WTC11 (cell line): Measurements from ENCODE around the gene HDHD5. TPM values are rescaled to one million over a fixed set of nuclear protein-coding genes. Genes with fewer than 3 reads are reported as not detected.

Source experiments
- ATAC-seq: fragments of 200-7000 bp; cut with Tn5 transposase; 2 replicates; pipeline ENCODE4 v1.10.0; 2021; ENCODE audit warnings: mild to moderate bottlenecking, moderate library complexity
- CTCF ChIA-PET: fragments of 300-600 bp; sonication (Branson Sonifier 250); formaldehyde crosslinking; loops from one replicate; lab custom pipeline; 2021; ENCODE audit warnings: antibody characterized with exemption; lab: Charles Lee
- POLR2A ChIA-PET: fragments of 350-600 bp; sonication (Branson Sonifier 250); formaldehyde crosslinking; loops from one replicate; lab custom pipeline; 2021; ENCODE audit warnings: antibody characterized with exemption; lab: Charles Lee
- DNase-seq: peaks from one replicate; pipeline ENCODE4 v3.0.0; 2021; ENCODE audit warnings: low spot score
- H3K27ac Mint-ChIP-seq: 2 replicates; pipeline ENCODE4 v1.8.0; 2021; ENCODE audit warnings: mixed read lengths
- H3K27me3 Mint-ChIP-seq: 2 replicates; pipeline ENCODE4 v1.8.0; 2021; ENCODE audit warnings: low read depth, mild to moderate bottlenecking, moderate library complexity, mixed read lengths
- H3K36me3 Mint-ChIP-seq: 2 replicates; pipeline ENCODE4 v1.8.0; 2021; ENCODE audit warnings: mixed read lengths
- H3K4me1 Mint-ChIP-seq: 2 replicates; pipeline ENCODE4 v1.8.0; 2022; ENCODE audit warnings: mixed read lengths
- H3K4me3 Mint-ChIP-seq: 2 replicates; pipeline ENCODE4 v1.8.0; 2021; ENCODE audit warnings: mild to moderate bottlenecking, moderate library complexity, mixed read lengths
- H3K9me3 Mint-ChIP-seq: 2 replicates; pipeline ENCODE4 v1.8.0; 2021; ENCODE audit warnings: mixed read lengths
- CREB1 ChIP-seq: sonication (generic); formaldehyde crosslinking; IDR thresholded peaks from 2 replicates; pipeline ENCODE4 v1.8.0; 2023; ENCODE audit warnings: mild to moderate bottlenecking, missing genetic modification reagents
- CREM ChIP-seq: sonication (generic); formaldehyde crosslinking; IDR thresholded peaks from 2 replicates; pipeline ENCODE4 v1.8.1; 2022; ENCODE audit warnings: mild to moderate bottlenecking, missing genetic modification reagents, moderate library complexity
- KAT7 ChIP-seq: sonication (generic); formaldehyde crosslinking; IDR thresholded peaks from 2 replicates; pipeline ENCODE4 v1.8.1; 2023; ENCODE audit warnings: missing genetic modification reagents, mild to moderate bottlenecking, borderline replicate concordance
- NFATC4 ChIP-seq: fragments of 250-450 bp; sonication (Bioruptor Pico); IDR thresholded peaks from 2 replicates; pipeline ENCODE4 v1.9.0; 2021; ENCODE audit warnings: mild to moderate bottlenecking
- SMAD4 ChIP-seq: sonication (generic); formaldehyde crosslinking; IDR thresholded peaks from 2 replicates; pipeline ENCODE4 v1.8.0; 2022; ENCODE audit warnings: mild to moderate bottlenecking, missing genetic modification reagents
- TCF7 ChIP-seq: sonication (generic); formaldehyde crosslinking; IDR thresholded peaks from 2 replicates; pipeline ENCODE4 v1.8.0; 2022; ENCODE audit warnings: mild to moderate bottlenecking, low read depth, missing genetic modification reagents, moderate library complexity
- ZNF416 ChIP-seq: fragments of 250-450 bp; sonication (Bioruptor Pico); IDR thresholded peaks from 2 replicates; pipeline ENCODE4 v1.9.0; 2021; ENCODE audit warnings: mild to moderate bottlenecking, inconsistent platforms
- total RNA-seq: library from RNA; stranded (reverse); gene quantifications from 3 replicates; pipeline ENCODE4 v1.2.3, GENCODE V29; 2021
- TF ChIP-seq, protein P1 (sequence below): fragments of 250-450 bp; sonication (Bioruptor Pico); IDR thresholded peaks from 2 replicates; pipeline ENCODE4 v1.9.0; 2021; ENCODE audit warnings: mild to moderate bottlenecking
- TF ChIP-seq, protein P2 (sequence below): sonication (generic); formaldehyde crosslinking; IDR thresholded peaks from 2 replicates; pipeline ENCODE4 v1.8.0; 2023; ENCODE audit warnings: missing genetic modification reagents
- TF ChIP-seq, protein P3 (sequence below): sonication (generic); formaldehyde crosslinking; IDR thresholded peaks from 2 replicates; pipeline ENCODE4 v1.8.0; 2023; ENCODE audit warnings: missing genetic modification reagents, mild to moderate bottlenecking, borderline replicate concordance
- TF ChIP-seq, protein P4 (sequence below): sonication (generic); formaldehyde crosslinking; IDR thresholded peaks from 2 replicates; pipeline ENCODE4 v1.8.1; 2022; ENCODE audit warnings: missing genetic modification reagents, borderline replicate concordance
- TF ChIP-seq, protein P5 (sequence below): fragments of 250-450 bp; sonication (Bioruptor Pico); IDR thresholded peaks from 2 replicates; pipeline ENCODE4 v1.9.0; 2021; ENCODE audit warnings: mild to moderate bottlenecking, borderline replicate concordance
- TF ChIP-seq, protein P6 (sequence below): sonication (generic); formaldehyde crosslinking; IDR thresholded peaks from 2 replicates; pipeline ENCODE4 v1.8.0; 2022; ENCODE audit warnings: mild to moderate bottlenecking, missing genetic modification reagents

Gene HDHD5
- total RNA-seq, 1 experiment from 2014 or later: 84.0 TPM

DNA sequence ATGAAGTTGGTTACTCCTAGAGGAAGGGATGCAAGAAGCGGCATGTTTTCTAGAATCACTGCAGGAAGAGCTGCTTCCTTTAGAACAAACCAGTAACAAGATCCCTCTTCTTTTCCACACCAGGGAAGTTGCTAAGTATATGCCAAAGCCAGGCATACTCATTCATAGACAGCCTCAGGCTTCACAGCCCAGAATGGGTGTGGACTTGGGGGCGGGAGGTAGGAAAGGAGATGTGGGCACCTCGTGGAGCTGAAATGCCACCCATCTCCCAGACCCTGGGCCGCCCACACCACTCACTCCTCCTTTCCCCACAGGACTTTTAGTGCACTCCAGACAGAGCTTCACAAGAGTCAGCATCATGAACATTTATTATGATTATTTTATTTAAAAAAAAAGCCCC lies 21.9 kb downstream of the HDHD5 start (continued):
- TF ChIP-seq, protein P1, sequence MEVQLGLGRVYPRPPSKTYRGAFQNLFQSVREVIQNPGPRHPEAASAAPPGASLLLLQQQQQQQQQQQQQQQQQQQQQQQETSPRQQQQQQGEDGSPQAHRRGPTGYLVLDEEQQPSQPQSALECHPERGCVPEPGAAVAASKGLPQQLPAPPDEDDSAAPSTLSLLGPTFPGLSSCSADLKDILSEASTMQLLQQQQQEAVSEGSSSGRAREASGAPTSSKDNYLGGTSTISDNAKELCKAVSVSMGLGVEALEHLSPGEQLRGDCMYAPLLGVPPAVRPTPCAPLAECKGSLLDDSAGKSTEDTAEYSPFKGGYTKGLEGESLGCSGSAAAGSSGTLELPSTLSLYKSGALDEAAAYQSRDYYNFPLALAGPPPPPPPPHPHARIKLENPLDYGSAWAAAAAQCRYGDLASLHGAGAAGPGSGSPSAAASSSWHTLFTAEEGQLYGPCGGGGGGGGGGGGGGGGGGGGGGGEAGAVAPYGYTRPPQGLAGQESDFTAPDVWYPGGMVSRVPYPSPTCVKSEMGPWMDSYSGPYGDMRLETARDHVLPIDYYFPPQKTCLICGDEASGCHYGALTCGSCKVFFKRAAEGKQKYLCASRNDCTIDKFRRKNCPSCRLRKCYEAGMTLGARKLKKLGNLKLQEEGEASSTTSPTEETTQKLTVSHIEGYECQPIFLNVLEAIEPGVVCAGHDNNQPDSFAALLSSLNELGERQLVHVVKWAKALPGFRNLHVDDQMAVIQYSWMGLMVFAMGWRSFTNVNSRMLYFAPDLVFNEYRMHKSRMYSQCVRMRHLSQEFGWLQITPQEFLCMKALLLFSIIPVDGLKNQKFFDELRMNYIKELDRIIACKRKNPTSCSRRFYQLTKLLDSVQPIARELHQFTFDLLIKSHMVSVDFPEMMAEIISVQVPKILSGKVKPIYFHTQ (CRISPR knock-in tag): no peak
- TF ChIP-seq, protein P2, sequence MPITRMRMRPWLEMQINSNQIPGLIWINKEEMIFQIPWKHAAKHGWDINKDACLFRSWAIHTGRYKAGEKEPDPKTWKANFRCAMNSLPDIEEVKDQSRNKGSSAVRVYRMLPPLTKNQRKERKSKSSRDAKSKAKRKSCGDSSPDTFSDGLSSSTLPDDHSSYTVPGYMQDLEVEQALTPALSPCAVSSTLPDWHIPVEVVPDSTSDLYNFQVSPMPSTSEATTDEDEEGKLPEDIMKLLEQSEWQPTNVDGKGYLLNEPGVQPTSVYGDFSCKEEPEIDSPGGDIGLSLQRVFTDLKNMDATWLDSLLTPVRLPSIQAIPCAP (CRISPR knock-in tag): no peak
- TF ChIP-seq, protein P3, sequence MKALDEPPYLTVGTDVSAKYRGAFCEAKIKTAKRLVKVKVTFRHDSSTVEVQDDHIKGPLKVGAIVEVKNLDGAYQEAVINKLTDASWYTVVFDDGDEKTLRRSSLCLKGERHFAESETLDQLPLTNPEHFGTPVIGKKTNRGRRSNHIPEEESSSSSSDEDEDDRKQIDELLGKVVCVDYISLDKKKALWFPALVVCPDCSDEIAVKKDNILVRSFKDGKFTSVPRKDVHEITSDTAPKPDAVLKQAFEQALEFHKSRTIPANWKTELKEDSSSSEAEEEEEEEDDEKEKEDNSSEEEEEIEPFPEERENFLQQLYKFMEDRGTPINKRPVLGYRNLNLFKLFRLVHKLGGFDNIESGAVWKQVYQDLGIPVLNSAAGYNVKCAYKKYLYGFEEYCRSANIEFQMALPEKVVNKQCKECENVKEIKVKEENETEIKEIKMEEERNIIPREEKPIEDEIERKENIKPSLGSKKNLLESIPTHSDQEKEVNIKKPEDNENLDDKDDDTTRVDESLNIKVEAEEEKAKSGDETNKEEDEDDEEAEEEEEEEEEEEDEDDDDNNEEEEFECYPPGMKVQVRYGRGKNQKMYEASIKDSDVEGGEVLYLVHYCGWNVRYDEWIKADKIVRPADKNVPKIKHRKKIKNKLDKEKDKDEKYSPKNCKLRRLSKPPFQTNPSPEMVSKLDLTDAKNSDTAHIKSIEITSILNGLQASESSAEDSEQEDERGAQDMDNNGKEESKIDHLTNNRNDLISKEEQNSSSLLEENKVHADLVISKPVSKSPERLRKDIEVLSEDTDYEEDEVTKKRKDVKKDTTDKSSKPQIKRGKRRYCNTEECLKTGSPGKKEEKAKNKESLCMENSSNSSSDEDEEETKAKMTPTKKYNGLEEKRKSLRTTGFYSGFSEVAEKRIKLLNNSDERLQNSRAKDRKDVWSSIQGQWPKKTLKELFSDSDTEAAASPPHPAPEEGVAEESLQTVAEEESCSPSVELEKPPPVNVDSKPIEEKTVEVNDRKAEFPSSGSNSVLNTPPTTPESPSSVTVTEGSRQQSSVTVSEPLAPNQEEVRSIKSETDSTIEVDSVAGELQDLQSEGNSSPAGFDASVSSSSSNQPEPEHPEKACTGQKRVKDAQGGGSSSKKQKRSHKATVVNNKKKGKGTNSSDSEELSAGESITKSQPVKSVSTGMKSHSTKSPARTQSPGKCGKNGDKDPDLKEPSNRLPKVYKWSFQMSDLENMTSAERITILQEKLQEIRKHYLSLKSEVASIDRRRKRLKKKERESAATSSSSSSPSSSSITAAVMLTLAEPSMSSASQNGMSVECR (CRISPR knock-in tag): no peak

DNA sequence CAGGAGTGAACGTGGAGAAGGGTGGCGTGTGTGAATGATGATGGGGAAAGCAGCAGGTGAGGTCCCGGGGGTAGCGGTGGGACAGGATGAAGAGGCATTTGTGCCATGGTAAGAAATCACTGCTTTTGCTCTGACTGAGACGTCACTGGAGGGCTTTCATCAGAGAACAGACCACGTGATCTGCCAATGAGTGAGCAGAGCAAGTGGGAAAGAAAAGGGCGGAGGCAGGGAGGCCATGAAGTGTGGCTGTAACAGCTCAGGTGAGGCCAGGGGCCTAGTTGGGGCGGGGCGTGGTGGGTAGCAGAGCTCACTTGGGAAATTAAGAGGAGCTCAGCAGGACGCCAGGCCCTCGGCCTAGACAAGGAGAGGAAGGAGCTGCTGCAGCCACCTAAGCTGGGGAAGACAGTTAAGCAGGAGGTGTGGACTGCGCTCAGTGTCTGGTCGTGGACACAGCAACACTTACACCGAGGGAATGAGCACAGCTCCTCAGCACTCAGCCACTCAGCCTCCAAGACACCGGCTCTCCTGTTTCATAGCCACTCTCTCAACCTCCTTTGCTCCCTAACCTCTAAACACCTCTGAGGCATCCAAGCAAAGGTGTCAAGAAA lies 23.8 kb downstream of the HDHD5 start:
- Mint-ChIP-seq H3K4me1 (peaks cover 13% of the 10 kb centered on the region), H3K27ac (peak overlapping the region; percentile 58), H3K27me3 (no peaks in the 10 kb centered on the region), H3K36me3 (peaks cover 23% of the 10 kb centered on the region), H3K4me3 (no peak overlapping the region), H3K9me3 (no peaks in the 10 kb centered on the region)
- TF ChIP-seq, protein P4, sequence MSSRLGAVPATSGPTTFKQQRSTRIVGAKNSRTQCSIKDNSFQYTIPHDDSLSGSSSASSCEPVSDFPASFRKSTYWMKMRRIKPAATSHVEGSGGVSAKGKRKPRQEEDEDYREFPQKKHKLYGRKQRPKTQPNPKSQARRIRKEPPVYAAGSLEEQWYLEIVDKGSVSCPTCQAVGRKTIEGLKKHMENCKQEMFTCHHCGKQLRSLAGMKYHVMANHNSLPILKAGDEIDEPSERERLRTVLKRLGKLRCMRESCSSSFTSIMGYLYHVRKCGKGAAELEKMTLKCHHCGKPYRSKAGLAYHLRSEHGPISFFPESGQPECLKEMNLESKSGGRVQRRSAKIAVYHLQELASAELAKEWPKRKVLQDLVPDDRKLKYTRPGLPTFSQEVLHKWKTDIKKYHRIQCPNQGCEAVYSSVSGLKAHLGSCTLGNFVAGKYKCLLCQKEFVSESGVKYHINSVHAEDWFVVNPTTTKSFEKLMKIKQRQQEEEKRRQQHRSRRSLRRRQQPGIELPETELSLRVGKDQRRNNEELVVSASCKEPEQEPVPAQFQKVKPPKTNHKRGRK (CRISPR knock-in tag): no peak
- TF ChIP-seq, protein P5, sequence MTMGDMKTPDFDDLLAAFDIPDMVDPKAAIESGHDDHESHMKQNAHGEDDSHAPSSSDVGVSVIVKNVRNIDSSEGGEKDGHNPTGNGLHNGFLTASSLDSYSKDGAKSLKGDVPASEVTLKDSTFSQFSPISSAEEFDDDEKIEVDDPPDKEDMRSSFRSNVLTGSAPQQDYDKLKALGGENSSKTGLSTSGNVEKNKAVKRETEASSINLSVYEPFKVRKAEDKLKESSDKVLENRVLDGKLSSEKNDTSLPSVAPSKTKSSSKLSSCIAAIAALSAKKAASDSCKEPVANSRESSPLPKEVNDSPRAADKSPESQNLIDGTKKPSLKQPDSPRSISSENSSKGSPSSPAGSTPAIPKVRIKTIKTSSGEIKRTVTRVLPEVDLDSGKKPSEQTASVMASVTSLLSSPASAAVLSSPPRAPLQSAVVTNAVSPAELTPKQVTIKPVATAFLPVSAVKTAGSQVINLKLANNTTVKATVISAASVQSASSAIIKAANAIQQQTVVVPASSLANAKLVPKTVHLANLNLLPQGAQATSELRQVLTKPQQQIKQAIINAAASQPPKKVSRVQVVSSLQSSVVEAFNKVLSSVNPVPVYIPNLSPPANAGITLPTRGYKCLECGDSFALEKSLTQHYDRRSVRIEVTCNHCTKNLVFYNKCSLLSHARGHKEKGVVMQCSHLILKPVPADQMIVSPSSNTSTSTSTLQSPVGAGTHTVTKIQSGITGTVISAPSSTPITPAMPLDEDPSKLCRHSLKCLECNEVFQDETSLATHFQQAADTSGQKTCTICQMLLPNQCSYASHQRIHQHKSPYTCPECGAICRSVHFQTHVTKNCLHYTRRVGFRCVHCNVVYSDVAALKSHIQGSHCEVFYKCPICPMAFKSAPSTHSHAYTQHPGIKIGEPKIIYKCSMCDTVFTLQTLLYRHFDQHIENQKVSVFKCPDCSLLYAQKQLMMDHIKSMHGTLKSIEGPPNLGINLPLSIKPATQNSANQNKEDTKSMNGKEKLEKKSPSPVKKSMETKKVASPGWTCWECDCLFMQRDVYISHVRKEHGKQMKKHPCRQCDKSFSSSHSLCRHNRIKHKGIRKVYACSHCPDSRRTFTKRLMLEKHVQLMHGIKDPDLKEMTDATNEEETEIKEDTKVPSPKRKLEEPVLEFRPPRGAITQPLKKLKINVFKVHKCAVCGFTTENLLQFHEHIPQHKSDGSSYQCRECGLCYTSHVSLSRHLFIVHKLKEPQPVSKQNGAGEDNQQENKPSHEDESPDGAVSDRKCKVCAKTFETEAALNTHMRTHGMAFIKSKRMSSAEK (CRISPR knock-in tag): no peak
- TF ChIP-seq TCF7 (CRISPR knock-in tag) (no peak), NFATC4 (CRISPR knock-in tag) (no peak), ZNF416 (CRISPR knock-in tag) (no peak), CREM (no peak), KAT7 (no peak), CREB1 (CRISPR knock-in tag) (no peak), SMAD4 (CRISPR knock-in tag) (no peak)
- TF ChIP-seq, protein P6, sequence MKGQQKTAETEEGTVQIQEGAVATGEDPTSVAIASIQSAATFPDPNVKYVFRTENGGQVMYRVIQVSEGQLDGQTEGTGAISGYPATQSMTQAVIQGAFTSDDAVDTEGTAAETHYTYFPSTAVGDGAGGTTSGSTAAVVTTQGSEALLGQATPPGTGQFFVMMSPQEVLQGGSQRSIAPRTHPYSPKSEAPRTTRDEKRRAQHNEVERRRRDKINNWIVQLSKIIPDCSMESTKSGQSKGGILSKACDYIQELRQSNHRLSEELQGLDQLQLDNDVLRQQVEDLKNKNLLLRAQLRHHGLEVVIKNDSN (CRISPR knock-in tag): no peak
- TF ChIP-seq, protein P2 (CRISPR knock-in tag): no peak
- ChIA-PET CTCF (interaction anchor here (0.7 to 1.6 kb wide), 4 partner anchors 15 to 40 kb away, joined by 3 to 7 read pairs (median 6); no protein-coding TSS in a partner anchor), POLR2A (interaction anchor here (0.7 to 1.1 kb wide), 2 partner anchors 16 to 215 kb away, joined by 3 read pairs; no protein-coding TSS in a partner anchor)
- ATAC-seq (no peak), DNase-seq (no peak)
